ENCODE measurements around the gene ABCD1. TPM values are rescaled to one million over a fixed set of nuclear protein-coding genes. Genes with fewer than 3 reads are reported as not detected.
"Not testable (repeated sequence)": the region's sequence is repeated elsewhere in the genome, so short reads cannot be mapped to it uniquely, and the experiment has no call there.

The ABCD1 gene
- total RNA-seq, 1 experiment from 2014 or later = 3.5 TPM

DNA sequence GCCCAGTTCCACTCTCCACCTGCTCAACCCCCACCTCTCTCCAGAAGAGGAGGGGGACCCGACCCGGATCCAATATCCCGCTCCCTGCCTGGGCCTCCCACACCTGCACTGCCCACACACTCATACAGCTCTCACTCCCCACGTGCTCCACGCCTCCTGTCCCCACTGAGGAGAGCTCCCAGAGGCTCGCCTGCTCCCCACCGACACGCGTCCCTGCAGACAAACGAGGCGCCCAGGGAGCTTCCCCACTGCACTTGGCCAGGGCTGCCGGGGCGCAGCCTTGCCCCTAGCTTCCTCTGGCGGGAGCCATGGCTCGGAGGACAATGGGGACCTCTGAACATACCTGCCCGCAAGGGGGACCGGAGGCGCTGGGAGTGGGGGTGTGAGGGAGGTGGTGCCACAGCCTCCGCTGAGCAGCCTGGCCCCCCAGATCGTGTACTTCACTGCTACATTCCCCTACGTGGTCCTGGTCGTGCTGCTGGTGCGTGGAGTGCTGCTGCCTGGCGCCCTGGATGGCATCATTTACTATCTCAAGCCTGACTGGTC is 32.0 kb upstream of the ABCD1 start:
- CTCF ChIA-PET = interaction anchor here (0.6 kb wide), 1 partner anchor 81 kb away, joined by 3 read pairs; no protein-coding TSS in a partner anchor
- H3K4me3 Mint-ChIP-seq (ENCODE audit: unreplicated experiment) = peak overlapping the region; percentile 35

DNA sequence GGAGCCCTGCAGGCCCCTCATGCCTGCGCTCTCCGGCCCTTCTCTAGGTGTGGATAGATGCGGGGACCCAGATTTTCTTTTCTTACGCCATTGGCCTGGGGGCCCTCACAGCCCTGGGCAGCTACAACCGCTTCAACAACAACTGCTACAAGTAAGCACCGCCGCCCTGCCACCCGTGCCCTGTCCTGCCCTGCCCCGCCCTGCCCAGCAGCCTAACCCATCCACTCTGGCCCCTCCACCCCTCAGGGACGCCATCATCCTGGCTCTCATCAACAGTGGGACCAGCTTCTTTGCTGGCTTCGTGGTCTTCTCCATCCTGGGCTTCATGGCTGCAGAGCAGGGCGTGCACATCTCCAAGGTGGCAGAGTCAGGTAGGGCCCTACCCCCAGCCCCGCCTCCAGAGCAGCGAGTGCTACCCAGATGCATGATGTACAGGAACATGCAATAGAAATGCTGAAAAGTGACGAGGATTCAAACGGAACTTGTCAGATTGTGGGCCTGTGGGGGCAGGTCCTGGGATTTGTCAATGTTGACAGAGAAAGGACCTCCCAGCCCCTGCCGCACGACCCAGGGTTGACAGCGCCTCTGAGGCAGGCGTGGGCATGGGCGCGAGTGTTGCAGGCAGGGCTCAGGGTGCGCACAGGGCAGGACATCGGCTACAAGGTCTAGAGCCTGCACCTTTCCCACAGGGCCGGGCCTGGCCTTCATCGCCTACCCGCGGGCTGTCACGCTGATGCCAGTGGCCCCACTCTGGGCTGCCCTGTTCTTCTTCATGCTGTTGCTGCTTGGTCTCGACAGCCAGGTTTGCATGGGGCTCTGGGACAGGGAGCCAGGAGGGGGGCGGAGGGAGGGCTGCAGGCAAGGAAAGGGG is 31.2 kb upstream of the ABCD1 start:
- TF ChIP-seq, protein P1, sequence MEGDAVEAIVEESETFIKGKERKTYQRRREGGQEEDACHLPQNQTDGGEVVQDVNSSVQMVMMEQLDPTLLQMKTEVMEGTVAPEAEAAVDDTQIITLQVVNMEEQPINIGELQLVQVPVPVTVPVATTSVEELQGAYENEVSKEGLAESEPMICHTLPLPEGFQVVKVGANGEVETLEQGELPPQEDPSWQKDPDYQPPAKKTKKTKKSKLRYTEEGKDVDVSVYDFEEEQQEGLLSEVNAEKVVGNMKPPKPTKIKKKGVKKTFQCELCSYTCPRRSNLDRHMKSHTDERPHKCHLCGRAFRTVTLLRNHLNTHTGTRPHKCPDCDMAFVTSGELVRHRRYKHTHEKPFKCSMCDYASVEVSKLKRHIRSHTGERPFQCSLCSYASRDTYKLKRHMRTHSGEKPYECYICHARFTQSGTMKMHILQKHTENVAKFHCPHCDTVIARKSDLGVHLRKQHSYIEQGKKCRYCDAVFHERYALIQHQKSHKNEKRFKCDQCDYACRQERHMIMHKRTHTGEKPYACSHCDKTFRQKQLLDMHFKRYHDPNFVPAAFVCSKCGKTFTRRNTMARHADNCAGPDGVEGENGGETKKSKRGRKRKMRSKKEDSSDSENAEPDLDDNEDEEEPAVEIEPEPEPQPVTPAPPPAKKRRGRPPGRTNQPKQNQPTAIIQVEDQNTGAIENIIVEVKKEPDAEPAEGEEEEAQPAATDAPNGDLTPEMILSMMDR (IDR thresholded peaks at IDR 0.05; ENCODE audit: unreplicated experiment) = no peak
- Mint-ChIP-seq H3K27me3 (ENCODE audit: insufficient read depth, unreplicated experiment) (no peaks in the 10 kb centered on the region), H3K9me3 (ENCODE audit: unreplicated experiment) (no peaks in the 10 kb centered on the region), H3K27ac (ENCODE audit: low read depth, unreplicated experiment) (no peak overlapping the region), H3K4me1 (ENCODE audit: insufficient read depth, unreplicated experiment) (no peaks in the 10 kb centered on the region), H3K4me3 (ENCODE audit: unreplicated experiment) (no peak overlapping the region), H3K36me3 (ENCODE audit: insufficient read depth, unreplicated experiment) (peaks cover 25% of the 10 kb centered on the region)
- no TSS peak for BruUV-seq (replicated peaks)
- POLR2A ChIA-PET = no interaction called here
- CTCF ChIA-PET = interaction anchor here (0.6 kb wide), 1 partner anchor 82 kb away, joined by 3 read pairs; no protein-coding TSS in a partner anchor
- no peak for DNase-seq (ENCODE audit: unreplicated experiment)
- intact Hi-C loops (cut with micrococcal nuclease) = no loop called here

More for the DNA sequence above, 32.0 kb upstream of the ABCD1 start:
- intact Hi-C loops (cut with micrococcal nuclease) = no loop called here
- no peak for DNase-seq (ENCODE audit: unreplicated experiment)
- Mint-ChIP-seq H3K27ac (ENCODE audit: low read depth, unreplicated experiment) (no peak overlapping the region), H3K9me3 (ENCODE audit: unreplicated experiment) (no peaks in the 10 kb centered on the region), H3K36me3 (ENCODE audit: insufficient read depth, unreplicated experiment) (peaks cover 19% of the 10 kb centered on the region), H3K4me1 (ENCODE audit: insufficient read depth, unreplicated experiment) (no peaks in the 10 kb centered on the region), H3K27me3 (ENCODE audit: insufficient read depth, unreplicated experiment) (no peaks in the 10 kb centered on the region)
- POLR2A ChIA-PET = no interaction called here
- BruUV-seq (replicated peaks) = no TSS peak
- TF ChIP-seq, protein P1 (IDR thresholded peaks at IDR 0.05; ENCODE audit: unreplicated experiment) = no peak

DNA sequence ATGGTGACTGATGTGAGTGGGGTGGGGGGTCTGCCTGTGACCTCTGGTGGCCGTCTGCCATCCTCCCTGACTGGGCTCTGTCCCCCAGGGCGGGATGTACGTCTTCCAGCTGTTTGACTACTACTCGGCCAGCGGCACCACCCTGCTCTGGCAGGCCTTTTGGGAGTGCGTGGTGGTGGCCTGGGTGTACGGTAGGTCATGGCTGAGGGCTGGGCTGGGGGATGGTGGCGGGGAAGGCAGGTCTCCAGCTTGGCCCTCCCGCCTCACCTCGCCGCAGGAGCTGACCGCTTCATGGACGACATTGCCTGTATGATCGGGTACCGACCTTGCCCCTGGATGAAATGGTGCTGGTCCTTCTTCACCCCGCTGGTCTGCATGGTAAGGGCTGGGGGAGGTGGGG is 30.4 kb upstream of the ABCD1 start:
- H3K27me3 Mint-ChIP-seq (ENCODE audit: insufficient read depth, unreplicated experiment); H3K27ac Mint-ChIP-seq (ENCODE audit: low read depth, unreplicated experiment); H3K4me3 Mint-ChIP-seq (ENCODE audit: unreplicated experiment); H3K9me3 Mint-ChIP-seq (ENCODE audit: unreplicated experiment); BruUV-seq (replicated peaks); intact Hi-C loops (cut with micrococcal nuclease); DNase-seq (ENCODE audit: unreplicated experiment); POLR2A ChIA-PET; H3K4me1 Mint-ChIP-seq (ENCODE audit: insufficient read depth, unreplicated experiment): not testable (repeated sequence)
- CTCF ChIA-PET = interaction anchor here (0.7 kb wide), 1 partner anchor 124 kb away, joined by 4 read pairs; no protein-coding TSS in a partner anchor
- H3K36me3 Mint-ChIP-seq (ENCODE audit: insufficient read depth, unreplicated experiment) = peaks cover 25% of the 10 kb centered on the region

DNA sequence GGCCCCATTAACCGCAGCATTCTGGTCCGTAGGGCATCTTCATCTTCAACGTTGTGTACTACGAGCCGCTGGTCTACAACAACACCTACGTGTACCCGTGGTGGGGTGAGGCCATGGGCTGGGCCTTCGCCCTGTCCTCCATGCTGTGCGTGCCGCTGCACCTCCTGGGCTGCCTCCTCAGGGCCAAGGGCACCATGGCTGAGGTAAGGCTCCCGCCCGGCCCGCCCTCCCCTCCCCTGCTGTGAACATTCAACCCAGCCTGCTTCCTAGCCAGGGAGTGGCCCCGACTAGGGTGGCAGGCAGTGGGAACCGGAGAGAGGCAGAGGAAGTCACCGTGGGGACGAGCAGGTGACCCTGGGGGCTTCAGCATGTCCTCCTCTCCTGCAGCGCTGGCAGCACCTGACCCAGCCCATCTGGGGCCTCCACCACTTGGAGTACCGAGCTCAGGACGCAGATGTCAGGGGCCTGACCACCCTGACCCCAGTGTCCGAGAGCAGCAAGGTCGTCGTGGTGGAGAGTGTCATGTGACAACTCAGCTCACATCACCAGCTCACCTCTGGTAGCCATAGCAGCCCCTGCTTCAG is 29.9 kb upstream of the ABCD1 start:
- intact Hi-C loops (cut with micrococcal nuclease) = no loop called here
- H3K9me3 Mint-ChIP-seq (ENCODE audit: unreplicated experiment) = no peaks in the 10 kb centered on the region
- peaks cover 25% of the 10 kb centered on the region for H3K36me3 Mint-ChIP-seq (ENCODE audit: insufficient read depth, unreplicated experiment)
- H3K27me3 Mint-ChIP-seq (ENCODE audit: insufficient read depth, unreplicated experiment) = no peaks in the 10 kb centered on the region
- POLR2A ChIA-PET = no interaction called here
- H3K27ac Mint-ChIP-seq (ENCODE audit: low read depth, unreplicated experiment) = no peak overlapping the region
- H3K4me3 Mint-ChIP-seq (ENCODE audit: unreplicated experiment) = no peak overlapping the region
- DNase-seq (ENCODE audit: unreplicated experiment) = no peak
- TF ChIP-seq, protein P1 (IDR thresholded peaks at IDR 0.05; ENCODE audit: unreplicated experiment) = no peak
- BruUV-seq (replicated peaks) = TSS peak; percentile 21
- CTCF ChIA-PET = interaction anchor here (0.7 kb wide), 1 partner anchor 123 kb away, joined by 4 read pairs; no protein-coding TSS in a partner anchor
- no peaks in the 10 kb centered on the region for H3K4me1 Mint-ChIP-seq (ENCODE audit: insufficient read depth, unreplicated experiment)

Data from MCF 10A (cell line).